ENCODE measurements around the gene CNP. TPM values are rescaled to one million over a fixed set of nuclear protein-coding genes. Genes with fewer than 3 reads are reported as not detected.

Gene CNP
- total and polyA plus RNA-seq, 2 of the 8 experiments (the other 6 are each of a cell fraction or from before 2014, with no cell fraction given): 21.9 to 60.6 TPM

DNA sequence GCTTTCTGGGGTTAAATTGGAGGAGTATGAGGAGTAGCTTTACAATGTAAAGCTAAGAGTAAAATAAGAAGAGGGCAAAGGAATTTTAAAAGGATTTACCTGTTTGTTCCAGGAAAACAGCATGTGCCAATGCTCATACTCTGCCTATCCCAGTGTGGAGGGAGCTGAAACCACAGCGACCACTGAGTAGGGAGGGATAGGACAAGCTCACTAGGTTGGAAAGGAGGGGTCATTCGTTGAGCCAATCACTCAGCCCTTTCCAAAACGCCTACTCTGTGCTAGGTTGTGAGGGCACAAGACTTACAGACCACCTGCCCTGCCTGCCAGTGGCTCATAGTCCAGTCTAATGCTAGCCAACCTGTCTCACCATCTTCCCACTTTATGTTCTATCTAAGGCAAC, 51.7 kb downstream of the CNP start (continued):
- TF ChIP-seq SUZ12 (IDR thresholded peaks at IDR 0.05; ENCODE audit: low read length) (no peak), JUND (IDR thresholded peaks at IDR 0.05; ENCODE audit: low read length) (no peak)

All from H1 (cell line).